ENCODE results near the gene RSPH10B2. TPM values are rescaled to one million over a fixed set of nuclear protein-coding genes. Genes with fewer than 3 reads are reported as not detected.

RSPH10B2 gene
- total and polyA plus RNA-seq, 2 of the 13 experiments (the other 11 are each of a cell fraction or from before 2014, with no cell fraction given), result 0.31 TPM; not detected in 1

DNA sequence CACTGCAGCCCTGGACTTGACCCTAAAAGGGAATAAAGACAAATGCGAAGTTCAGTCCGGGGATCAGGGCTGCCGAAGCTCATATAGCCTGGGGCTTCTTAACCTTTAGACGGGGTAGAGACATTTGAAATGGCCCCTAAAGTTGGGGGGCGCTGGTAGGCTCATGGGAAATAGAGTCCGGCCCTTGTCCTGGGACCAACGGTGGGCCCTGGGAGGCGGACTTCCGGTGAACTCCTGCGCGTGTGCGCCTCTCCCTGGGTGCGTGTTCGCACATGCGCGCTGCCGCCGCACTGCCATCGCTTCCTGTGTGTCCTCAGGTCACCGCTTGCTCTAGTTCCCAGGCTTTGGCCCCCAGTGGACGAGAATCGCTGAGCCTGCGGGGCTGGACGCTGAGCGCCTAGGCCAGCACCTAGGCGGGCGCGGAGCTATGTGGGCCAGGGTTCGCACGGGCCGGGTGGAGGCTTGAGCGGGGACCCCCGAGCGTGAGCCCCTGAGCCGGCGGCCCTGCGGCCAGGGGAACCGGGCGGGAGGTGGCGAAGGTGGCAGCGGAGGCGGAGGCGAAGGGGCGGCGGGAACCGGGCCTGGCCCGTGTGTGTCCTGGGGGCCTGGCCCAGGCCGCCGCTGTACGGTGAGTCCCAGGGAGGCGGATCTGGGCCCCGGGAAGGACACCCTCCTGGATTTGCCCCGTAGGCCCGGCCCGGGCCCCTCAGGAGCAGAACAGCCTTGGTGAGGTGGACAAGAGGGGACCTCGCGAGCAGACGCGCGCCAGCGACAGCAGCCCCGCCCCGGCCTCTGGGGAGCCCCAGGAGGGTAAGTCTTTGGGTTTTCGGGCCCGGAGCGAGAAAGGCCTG is 24.2 kb upstream of the RSPH10B2 start (continued):
- TF ChIP-seq, protein P1, sequence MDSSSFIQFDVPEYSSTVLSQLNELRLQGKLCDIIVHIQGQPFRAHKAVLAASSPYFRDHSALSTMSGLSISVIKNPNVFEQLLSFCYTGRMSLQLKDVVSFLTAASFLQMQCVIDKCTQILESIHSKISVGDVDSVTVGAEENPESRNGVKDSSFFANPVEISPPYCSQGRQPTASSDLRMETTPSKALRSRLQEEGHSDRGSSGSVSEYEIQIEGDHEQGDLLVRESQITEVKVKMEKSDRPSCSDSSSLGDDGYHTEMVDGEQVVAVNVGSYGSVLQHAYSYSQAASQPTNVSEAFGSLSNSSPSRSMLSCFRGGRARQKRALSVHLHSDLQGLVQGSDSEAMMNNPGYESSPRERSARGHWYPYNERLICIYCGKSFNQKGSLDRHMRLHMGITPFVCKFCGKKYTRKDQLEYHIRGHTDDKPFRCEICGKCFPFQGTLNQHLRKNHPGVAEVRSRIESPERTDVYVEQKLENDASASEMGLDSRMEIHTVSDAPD (CRISPR knock-in tag; IDR thresholded peaks at IDR 0.05), result no peak
- TF ChIP-seq NR2C2 (CRISPR knock-in tag; IDR thresholded peaks at IDR 0.05; ENCODE audit: borderline replicate concordance), result peak; percentile 91
- peak; percentile 71; the same call in 1 of the 2 replicates for TF ChIP-seq ZNF441 (CRISPR knock-in tag; IDR thresholded peaks at IDR 0.05; ENCODE audit: borderline replicate concordance)
- TF ChIP-seq FOXJ3 (CRISPR knock-in tag; IDR thresholded peaks at IDR 0.05; ENCODE audit: borderline replicate concordance), result peak; percentile 58; the same call in 1 of the 2 replicates
- TF ChIP-seq NFYB (CRISPR knock-in tag; IDR thresholded peaks at IDR 0.05), result 0 out of 2 replicates have a peak, but pooled peaks have one; percentile 15
- TF ChIP-seq NCOR1 (IDR thresholded peaks at IDR 0.05; ENCODE audit: borderline replicate concordance, low read length), result peak; percentile 33; the same call in 1 of the 2 replicates
- TF ChIP-seq, protein P2, sequence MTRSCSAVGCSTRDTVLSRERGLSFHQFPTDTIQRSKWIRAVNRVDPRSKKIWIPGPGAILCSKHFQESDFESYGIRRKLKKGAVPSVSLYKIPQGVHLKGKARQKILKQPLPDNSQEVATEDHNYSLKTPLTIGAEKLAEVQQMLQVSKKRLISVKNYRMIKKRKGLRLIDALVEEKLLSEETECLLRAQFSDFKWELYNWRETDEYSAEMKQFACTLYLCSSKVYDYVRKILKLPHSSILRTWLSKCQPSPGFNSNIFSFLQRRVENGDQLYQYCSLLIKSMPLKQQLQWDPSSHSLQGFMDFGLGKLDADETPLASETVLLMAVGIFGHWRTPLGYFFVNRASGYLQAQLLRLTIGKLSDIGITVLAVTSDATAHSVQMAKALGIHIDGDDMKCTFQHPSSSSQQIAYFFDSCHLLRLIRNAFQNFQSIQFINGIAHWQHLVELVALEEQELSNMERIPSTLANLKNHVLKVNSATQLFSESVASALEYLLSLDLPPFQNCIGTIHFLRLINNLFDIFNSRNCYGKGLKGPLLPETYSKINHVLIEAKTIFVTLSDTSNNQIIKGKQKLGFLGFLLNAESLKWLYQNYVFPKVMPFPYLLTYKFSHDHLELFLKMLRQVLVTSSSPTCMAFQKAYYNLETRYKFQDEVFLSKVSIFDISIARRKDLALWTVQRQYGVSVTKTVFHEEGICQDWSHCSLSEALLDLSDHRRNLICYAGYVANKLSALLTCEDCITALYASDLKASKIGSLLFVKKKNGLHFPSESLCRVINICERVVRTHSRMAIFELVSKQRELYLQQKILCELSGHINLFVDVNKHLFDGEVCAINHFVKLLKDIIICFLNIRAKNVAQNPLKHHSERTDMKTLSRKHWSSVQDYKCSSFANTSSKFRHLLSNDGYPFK (CRISPR knock-in tag; IDR thresholded peaks at IDR 0.05; ENCODE audit: borderline replicate concordance), result no peak
- peak; percentile 84 for TF ChIP-seq BORCS8-MEF2B (CRISPR knock-in tag; IDR thresholded peaks at IDR 0.05)
- TF ChIP-seq ZNF350 (CRISPR knock-in tag; IDR thresholded peaks at IDR 0.05; ENCODE audit: borderline replicate concordance, low read depth), result no peak; the same call in 1 of the 2 replicates
- TF ChIP-seq KDM3A (CRISPR knock-in tag; IDR thresholded peaks at IDR 0.05; ENCODE audit: low read depth), result peak; percentile 75
- TF ChIP-seq RAD21 (CRISPR knock-in tag; IDR thresholded peaks at IDR 0.05), result peak; percentile 23
- no peak for TF ChIP-seq MTA3 (CRISPR knock-in tag; IDR thresholded peaks at IDR 0.05)
- no peak for TF ChIP-seq FOXP1 (IDR thresholded peaks at IDR 0.05)
- TF ChIP-seq FOXP1 (CRISPR knock-in tag; IDR thresholded peaks at IDR 0.05), result no peak
- no peak for TF ChIP-seq ZNF598 (CRISPR knock-in tag; IDR thresholded peaks at IDR 0.05; ENCODE audit: borderline replicate concordance)
- no peak for TF ChIP-seq DPF2 (CRISPR knock-in tag; IDR thresholded peaks at IDR 0.05; ENCODE audit: borderline replicate concordance, low read depth)
- no peak for TF ChIP-seq PCBP2 (optimal IDR thresholded peaks at IDR 0.05; ENCODE audit: low read depth, low read length, poor library complexity, severe bottlenecking)
- TF ChIP-seq ZNF207 (IDR thresholded peaks at IDR 0.05; ENCODE audit: borderline replicate concordance), result no peak
- TF ChIP-seq ONECUT2 (CRISPR knock-in tag; IDR thresholded peaks at IDR 0.05), result no peak
- no peak for TF ChIP-seq ZNF251 (CRISPR knock-in tag; IDR thresholded peaks at IDR 0.05)
- TF ChIP-seq ZSCAN29 (CRISPR knock-in tag; conservative IDR thresholded peaks at IDR 0.05), result 0 out of 2 replicates have a peak, but pooled peaks have one; percentile 23
- TF ChIP-seq ZNF143 (CRISPR knock-in tag; IDR thresholded peaks at IDR 0.05), result peak; percentile 87
- TF ChIP-seq FIP1L1 (IDR thresholded peaks at IDR 0.05; ENCODE audit: borderline replicate concordance, insufficient read depth, low read depth, low read length), result no peak
- no peak for TF ChIP-seq CHD4 (IDR thresholded peaks at IDR 0.05; ENCODE audit: borderline replicate concordance, low read length)
- peak; percentile 54 for TF ChIP-seq ZNF557 (CRISPR knock-in tag; IDR thresholded peaks at IDR 0.05)
- TF ChIP-seq, protein P3, sequence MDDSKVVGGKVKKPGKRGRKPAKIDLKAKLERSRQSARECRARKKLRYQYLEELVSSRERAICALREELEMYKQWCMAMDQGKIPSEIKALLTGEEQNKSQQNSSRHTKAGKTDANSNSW (CRISPR knock-in tag; IDR thresholded peaks at IDR 0.05; ENCODE audit: borderline replicate concordance), result no peak

Measured in HepG2 (cell line).